Brain microvascular endothelial cell (primary cell): ENCODE measurements around the gene TIMM50.

Experiments
- DNase-seq: peaks from one replicate; pipeline ENCODE4 v3.0.0-alpha.2; 2020
- H3K27ac ChIP-seq: fragments of 250-450 bp; sonication (Bioruptor Pico); 2 replicates; pipeline ENCODE4 v1.5.1; 2020; ENCODE audit warnings: mild to moderate bottlenecking, moderate library complexity
- H3K27me3 ChIP-seq: fragments of 250-450 bp; sonication (Bioruptor Pico); replicated peaks from 2 replicates; pipeline ENCODE4 v1.5.1; 2020; ENCODE audit warnings: mild to moderate bottlenecking
- H3K36me3 ChIP-seq: fragments of 250-450 bp; sonication (Bioruptor Pico); replicated peaks from 2 replicates; pipeline ENCODE4 v1.5.1; 2020; ENCODE audit warnings: mild to moderate bottlenecking
- H3K4me3 ChIP-seq: 2 replicates; pipeline ENCODE4 v1.5.1; 2011; ENCODE audit warnings: low read depth, mild to moderate bottlenecking, control low read depth, low read length, moderate library complexity
- in situ Hi-C: cut with HindIII; loops from 2 replicates; pipeline ENCODE4 v1.10.0; 2017; ENCODE audit warnings: low sequenced_read_pairs, low pct_ligation_motif_present
- TF ChIP-seq, protein P1 (sequence below): IDR thresholded peaks from 2 replicates; pipeline ENCODE4 v1.5.1; 2011; ENCODE audit warnings: low read depth, mild to moderate bottlenecking, moderate library complexity, low read length, control low read depth, inconsistent platforms; ENCODE audit errors: missing control alignments

Gene TIMM50

DNA sequence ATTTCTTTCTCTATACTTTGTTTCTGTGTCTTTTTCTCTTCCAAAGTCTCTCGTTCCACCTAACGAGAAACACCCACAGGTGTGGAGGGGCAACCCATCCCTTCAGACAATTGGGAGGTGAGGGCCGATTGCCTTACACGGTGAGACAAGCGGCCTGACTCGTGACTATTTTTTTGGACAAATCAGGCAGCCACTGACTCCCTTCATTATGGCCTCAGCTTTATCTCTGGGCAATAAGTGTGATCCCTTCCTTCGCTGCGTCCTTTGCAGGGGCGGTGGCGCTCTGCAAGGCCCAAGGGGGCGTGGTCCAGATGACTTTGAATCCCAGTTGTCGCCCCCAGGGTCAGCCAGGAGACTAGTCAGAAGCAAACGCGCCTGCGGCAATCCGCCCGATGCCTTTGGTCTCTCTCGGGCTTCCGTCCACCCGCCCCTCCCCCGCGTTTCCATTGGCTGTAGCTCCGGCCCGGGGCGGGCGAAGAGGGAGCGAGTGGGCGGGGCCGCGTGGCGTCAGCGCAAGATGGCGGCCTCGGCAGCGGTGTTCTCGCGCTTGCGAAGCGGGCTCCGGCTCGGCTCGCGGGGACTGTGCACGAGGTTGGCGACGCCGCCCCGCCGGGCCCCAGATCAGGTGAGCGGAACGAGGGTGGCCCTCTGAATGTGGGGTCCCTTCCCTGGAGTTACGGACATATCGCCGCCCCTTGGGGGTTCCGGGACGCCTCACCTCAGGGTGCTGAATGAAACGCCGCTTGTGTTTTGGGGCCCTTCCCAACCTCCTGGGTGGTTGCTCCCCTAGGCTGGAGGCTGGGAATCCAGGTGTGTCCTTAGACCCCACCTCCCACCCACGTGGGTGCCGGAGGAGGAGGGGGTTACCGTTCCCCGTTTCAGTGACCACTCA lies at the start of gene TIMM50:
Gene TIMM50 (plus strand): TSS at position 502 of the 892 bp plus-strand sequence. CDS start 16 bp downstream, at position 518.
- no peaks in the 10 kb centered on the region for H3K27me3 ChIP-seq
- TF ChIP-seq, protein P1, sequence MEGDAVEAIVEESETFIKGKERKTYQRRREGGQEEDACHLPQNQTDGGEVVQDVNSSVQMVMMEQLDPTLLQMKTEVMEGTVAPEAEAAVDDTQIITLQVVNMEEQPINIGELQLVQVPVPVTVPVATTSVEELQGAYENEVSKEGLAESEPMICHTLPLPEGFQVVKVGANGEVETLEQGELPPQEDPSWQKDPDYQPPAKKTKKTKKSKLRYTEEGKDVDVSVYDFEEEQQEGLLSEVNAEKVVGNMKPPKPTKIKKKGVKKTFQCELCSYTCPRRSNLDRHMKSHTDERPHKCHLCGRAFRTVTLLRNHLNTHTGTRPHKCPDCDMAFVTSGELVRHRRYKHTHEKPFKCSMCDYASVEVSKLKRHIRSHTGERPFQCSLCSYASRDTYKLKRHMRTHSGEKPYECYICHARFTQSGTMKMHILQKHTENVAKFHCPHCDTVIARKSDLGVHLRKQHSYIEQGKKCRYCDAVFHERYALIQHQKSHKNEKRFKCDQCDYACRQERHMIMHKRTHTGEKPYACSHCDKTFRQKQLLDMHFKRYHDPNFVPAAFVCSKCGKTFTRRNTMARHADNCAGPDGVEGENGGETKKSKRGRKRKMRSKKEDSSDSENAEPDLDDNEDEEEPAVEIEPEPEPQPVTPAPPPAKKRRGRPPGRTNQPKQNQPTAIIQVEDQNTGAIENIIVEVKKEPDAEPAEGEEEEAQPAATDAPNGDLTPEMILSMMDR = no peak
- peaks cover 25% of the 10 kb centered on the region for H3K36me3 ChIP-seq
- in situ Hi-C loops = no loop called here
- H3K27ac ChIP-seq = peak within 1 kb of the TSS; percentile 87
- peak; percentile 96 for DNase-seq
- peak within 1 kb of the TSS; percentile 99 for H3K4me3 ChIP-seq

DNA sequence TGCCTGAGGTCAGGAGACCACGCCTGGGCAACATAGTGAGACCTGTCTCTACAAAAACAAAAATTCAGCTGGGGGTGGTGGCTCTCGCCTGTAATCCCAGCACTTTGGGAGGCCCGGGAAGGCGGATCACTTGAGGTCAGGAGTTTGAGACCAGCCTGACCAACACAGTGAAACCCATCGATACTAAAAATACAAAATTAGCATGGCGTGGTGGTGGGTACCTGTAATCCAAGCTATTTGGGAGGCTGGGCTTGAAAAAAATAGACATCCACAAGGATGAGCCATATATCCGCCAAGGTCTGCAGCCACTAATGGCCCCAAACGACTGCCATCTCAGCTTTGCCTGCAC lies 48.0 kb upstream of the TIMM50 start:
- Histone ChIP-seq H3K36me3 (peaks cover 35% of the 10 kb centered on the region), H3K4me3 (no peak overlapping the region), H3K27me3 (no peaks in the 10 kb centered on the region), H3K27ac (peak overlapping the region; percentile 99)
- TF ChIP-seq, protein P1 = no peak
- in situ Hi-C loops = no loop called here
- no peak for DNase-seq

DNA sequence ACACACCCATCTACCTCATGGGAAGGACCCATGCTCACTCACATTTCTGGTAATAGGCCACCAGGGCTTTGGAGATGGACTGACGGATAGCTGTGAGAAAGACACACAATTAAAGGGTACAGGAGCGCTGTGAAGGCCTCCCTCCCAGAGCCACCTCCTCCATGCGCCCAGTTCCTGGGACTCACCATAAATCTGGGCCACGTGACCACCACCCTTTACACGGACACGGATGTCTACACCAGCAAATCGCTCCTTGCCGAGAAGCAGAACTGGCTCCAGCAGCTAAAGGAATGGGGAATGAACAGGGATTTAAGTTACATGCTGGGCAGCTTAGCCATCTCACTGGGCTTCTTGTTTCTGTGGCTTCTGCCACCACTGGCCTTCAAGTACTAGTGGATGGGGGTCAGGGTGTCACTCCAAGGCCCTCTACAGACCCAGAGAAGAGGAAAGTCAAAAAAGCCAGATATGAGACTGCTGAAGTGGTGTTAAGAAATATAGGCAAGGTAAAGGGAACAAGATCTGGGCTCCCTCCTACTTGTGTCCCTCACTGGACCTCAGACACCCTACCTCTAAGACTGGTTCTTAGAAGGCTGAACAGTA lies 47.1 kb upstream of the TIMM50 start:
- DNase-seq = no peak
- Histone ChIP-seq H3K27ac (peak overlapping the region; percentile 99), H3K36me3 (peaks cover 35% of the 10 kb centered on the region), H3K4me3 (peak overlapping the region; percentile 97), H3K27me3 (no peaks in the 10 kb centered on the region)
- in situ Hi-C loops = no loop called here
- TF ChIP-seq, protein P1 = no peak

DNA sequence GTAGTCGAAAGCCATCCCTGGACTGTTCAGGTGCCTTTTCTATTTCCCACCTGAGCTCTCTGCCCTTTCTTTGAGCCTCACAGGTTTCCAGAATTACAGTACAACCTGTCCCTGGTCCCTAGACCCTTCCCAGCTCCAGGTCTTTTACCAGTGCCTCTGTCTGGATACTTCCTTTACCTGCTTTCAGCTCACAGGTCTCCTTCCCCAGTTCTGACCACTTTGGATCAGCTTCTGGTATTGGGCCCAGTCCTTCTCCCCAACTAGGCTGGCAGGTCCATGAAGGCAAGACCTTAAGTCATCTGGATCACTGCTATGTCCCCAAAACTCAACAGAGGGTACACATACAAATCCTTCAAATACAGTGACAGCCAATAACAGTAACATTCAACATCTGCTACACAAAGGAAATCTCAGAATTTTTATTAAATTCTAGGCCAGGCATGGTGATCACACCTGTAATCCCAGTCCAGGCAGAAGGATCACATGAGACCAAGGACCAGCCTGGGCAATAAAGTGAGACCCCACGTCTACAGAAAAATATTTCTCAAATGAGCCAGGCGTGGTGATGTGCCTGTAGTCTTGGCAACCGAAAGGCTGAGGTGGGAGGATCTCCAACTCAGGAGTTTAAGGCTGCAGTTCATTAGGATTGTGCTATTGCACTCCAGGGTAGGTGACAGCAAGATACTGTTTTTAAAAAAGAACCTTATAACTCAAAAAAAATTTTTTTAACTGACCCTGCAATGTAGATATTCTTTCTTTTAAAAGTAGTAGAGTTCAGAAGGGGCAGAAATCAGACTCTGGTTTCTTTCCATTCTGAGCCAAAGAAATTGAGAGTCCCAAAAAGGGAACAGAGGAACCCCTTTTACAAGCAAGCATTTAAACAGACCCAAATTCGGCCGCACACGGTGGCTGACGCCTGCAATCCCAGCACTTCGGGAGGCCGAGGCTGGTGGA lies 46.2 kb upstream of the TIMM50 start:
- in situ Hi-C loops = no loop called here
- peak overlapping the region; percentile 99 for H3K27ac ChIP-seq
- H3K36me3 ChIP-seq = peaks cover 35% of the 10 kb centered on the region
- H3K27me3 ChIP-seq = no peaks in the 10 kb centered on the region
- no peak for DNase-seq
- H3K4me3 ChIP-seq = peak overlapping the region; percentile 97
- TF ChIP-seq, protein P1 = no peak

DNA sequence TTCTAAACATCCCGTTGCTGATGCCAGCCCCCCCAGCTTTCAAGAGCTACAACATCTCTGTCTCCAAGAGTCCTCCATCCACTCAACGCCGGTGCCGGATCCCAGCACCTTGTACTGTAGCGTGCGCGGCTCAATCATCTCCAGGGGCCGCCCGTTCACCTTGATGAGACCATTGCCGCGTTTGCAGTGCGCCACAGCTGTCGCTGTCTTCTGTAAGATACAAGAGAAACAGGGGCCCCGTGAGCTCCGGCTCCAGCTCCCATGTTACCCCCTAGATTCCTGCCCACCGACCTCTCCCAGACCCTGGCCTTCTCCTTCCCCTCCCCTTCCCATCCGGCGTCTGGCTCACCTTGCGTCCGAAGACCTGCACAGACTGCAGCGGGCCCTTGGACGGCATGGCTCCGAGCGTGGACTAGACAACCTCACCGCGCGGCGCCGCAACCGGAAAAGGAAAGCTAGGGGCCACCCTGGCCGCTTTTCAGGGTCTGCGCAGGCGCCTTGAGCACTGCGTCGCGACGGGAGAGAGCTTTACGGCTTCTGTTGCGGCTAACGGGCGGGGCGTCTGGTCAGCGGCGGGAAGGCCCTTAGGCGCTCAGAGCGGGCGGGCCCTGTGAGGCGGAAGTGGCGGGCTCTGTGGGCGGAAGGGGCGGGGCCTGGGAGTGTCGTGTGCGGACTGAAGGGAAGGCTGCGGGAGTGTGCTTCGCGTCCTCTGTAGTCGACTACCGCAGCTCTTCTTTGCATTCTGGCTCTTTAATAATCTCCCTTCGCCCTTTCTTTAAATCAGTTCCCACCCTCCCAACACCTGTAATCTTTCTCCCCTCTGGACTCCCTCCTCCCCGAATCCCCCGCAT lies 44.9 kb upstream of the TIMM50 start, which contains the start of gene RPS16:
Gene RPS16 (minus strand): TSS at position 451 of the 851 bp plus-strand sequence. CDS start 54 bp downstream, at position 397.
- Histone ChIP-seq H3K27me3 (no peaks in the 10 kb centered on the region), H3K36me3 (peaks cover 35% of the 10 kb centered on the region), H3K27ac (peak within 1 kb of the TSS; percentile 99), H3K4me3 (peak within 1 kb of the TSS; percentile 97)
- peak; percentile 95 for DNase-seq
- TF ChIP-seq, protein P1 = peak; percentile 4
- in situ Hi-C loops = no loop called here
